Body of pancreas (tissue), 4 donors: Measurements from ENCODE around the gene MED20.
"Not testable (repeated sequence)": the region's sequence is repeated elsewhere in the genome, so short reads cannot be mapped to it uniquely, and the experiment has no call there.

Source experiments
- CTCF ChIP-seq, 7 experiments: fragments of 450-650 bp in 4 of 7; fragments of 200-600 bp in 3 of 7; sonication (generic) in 3 of 7; IDR thresholded peaks; one replicate each; pipeline ENCODE4 v1.5.1; 2016 to 2019; ENCODE audit warnings: antibody characterized with exemption in 7 of 7
- POLR2A ChIP-seq, 3 donors: fragments of 450-650 bp; IDR thresholded peaks; one replicate each; pipeline ENCODE4 v1.6.1; 2016; ENCODE audit warnings: antibody characterized with exemption in 3 of 3, mild to moderate bottlenecking in 2 of 3

- not testable (repeated sequence) for TF ChIP-seq CTCF, POLR2A (IDR thresholded peaks at IDR 0.05)
Observed at GRCh38 chr6:41942882-41943281, 21.9 kb upstream of the MED20 start.
